IMR-90 (cell line): ENCODE results near the gene TIMM29. TPM values are rescaled to one million over a fixed set of nuclear protein-coding genes. Genes with fewer than 3 reads are reported as not detected.

Experiments
- ATAC-seq: fragments of 200-7000 bp; cut with Tn5 transposase; 2 replicates; pipeline ENCODE4 v1.9.1; 2020; ENCODE audit warnings: low read depth, mild to moderate bottlenecking, moderate library complexity
- BruUV-seq: library from RNA; stranded (reverse); fragments of 400-500 nt; replicated peaks from 2 replicates; lab custom pipeline; 2021; lab: Mats Ljungman, UMichigan
- CTCF ChIA-PET: fragments of 300-600 bp; formaldehyde crosslinking; extraction: SDS; loops from one replicate; lab custom pipeline; 2021; ENCODE audit warnings: antibody characterized with exemption; lab: Yijun Ruan, JAX
- POLR2A ChIA-PET: fragments of 300-600 bp; sonication (Branson Sonifier 250); formaldehyde crosslinking; loops from one replicate; lab custom pipeline; 2022; ENCODE audit warnings: antibody characterized with exemption; ENCODE audit not compliant: unreplicated experiment; lab: Charles Lee
- DNase-seq: peaks from one replicate; pipeline ENCODE4 v3.0.0; 2013
- H2AFZ ChIP-seq: replicated peaks from 2 replicates; pipeline ENCODE3; 2013; ENCODE audit warnings: low read length, mild to moderate bottlenecking; ENCODE audit not compliant: poor library complexity
- H2AK5ac ChIP-seq: 2 replicates; pipeline ENCODE4 v1.6.1; 2013; ENCODE audit warnings: low read depth, low read length, inconsistent platforms
- H2AK9ac ChIP-seq: replicated peaks from 2 replicates; pipeline ENCODE3; 2013; ENCODE audit warnings: mild to moderate bottlenecking, low read depth, low read length, moderate library complexity; ENCODE audit not compliant: poor library complexity
- H2BK120ac ChIP-seq: 2 replicates; pipeline ENCODE4 v1.6.1; 2013; ENCODE audit warnings: low read depth, low read length, inconsistent platforms
- H2BK15ac ChIP-seq: 3 replicates; pipeline ENCODE4 v1.6.1; 2013; ENCODE audit warnings: low read depth, low read length, inconsistent platforms
- H2BK20ac ChIP-seq: 2 replicates; pipeline ENCODE4 v1.6.1; 2013; ENCODE audit warnings: low read depth, mild to moderate bottlenecking, inconsistent platforms, low read length, moderate library complexity
- H2BK5ac ChIP-seq: 2 replicates; pipeline ENCODE4 v1.6.1; 2013; ENCODE audit warnings: mild to moderate bottlenecking, low read depth, low read length, inconsistent platforms; ENCODE audit not compliant: poor library complexity, severe bottlenecking
- H3K14ac ChIP-seq: replicated peaks from 2 replicates; pipeline ENCODE4 v1.6.1; 2013; ENCODE audit warnings: low read depth, low read length, inconsistent platforms
- H3K18ac ChIP-seq: 2 replicates; pipeline ENCODE4 v1.6.1; 2013; ENCODE audit warnings: low read depth, low read length, control low read depth
- H3K23ac ChIP-seq: 2 replicates; pipeline ENCODE4 v1.6.1; 2013; ENCODE audit warnings: low read depth, low read length, inconsistent platforms
- H3K27ac ChIP-seq: 2 replicates; pipeline ENCODE4 v1.5.1; 2013; ENCODE audit warnings: mild to moderate bottlenecking, control low read depth, low read length; ENCODE audit not compliant: insufficient read depth
- H3K27me3 ChIP-seq: 2 replicates; pipeline ENCODE4 v1.6.1; 2013; ENCODE audit warnings: low read length; ENCODE audit not compliant: control insufficient read depth, insufficient read depth
- H3K36me3 ChIP-seq: 2 replicates; pipeline ENCODE4 v1.6.1; 2013; ENCODE audit warnings: low read length, mixed read lengths; ENCODE audit not compliant: control insufficient read depth, insufficient read depth
- H3K4ac ChIP-seq: 2 replicates; pipeline ENCODE4 v1.6.1; 2013; ENCODE audit warnings: low read depth, low read length, inconsistent platforms
- H3K4me1 ChIP-seq: 2 replicates; pipeline ENCODE4 v1.6.1; 2013; ENCODE audit warnings: low read length, mixed read lengths; ENCODE audit not compliant: control insufficient read depth, insufficient read depth
- H3K4me2 ChIP-seq: 2 replicates; pipeline ENCODE4 v1.6.1; 2013; ENCODE audit warnings: low read depth, mild to moderate bottlenecking, control low read depth, low read length, moderate library complexity
- H3K4me3 ChIP-seq: 2 replicates; pipeline ENCODE4 v1.5.1; 2013; ENCODE audit warnings: low read depth, mild to moderate bottlenecking, control low read depth, low read length, moderate library complexity; ENCODE audit not compliant: insufficient read depth
- H3K56ac ChIP-seq: 2 replicates; pipeline ENCODE4 v1.6.1; 2013; ENCODE audit warnings: low read length, inconsistent platforms; ENCODE audit not compliant: insufficient read depth; ENCODE audit errors: extremely low read depth
- H3K79me1 ChIP-seq, 2 experiments: 2 replicates each; pipeline ENCODE4 v1.6.1; 2013; ENCODE audit warnings: low read length in 2 of 2, inconsistent platforms in 1 of 2, low read depth in 1 of 2
- H3K9ac ChIP-seq: 2 replicates; pipeline ENCODE4 v1.6.1; 2013; ENCODE audit warnings: low read depth, low read length, control low read depth
- H3K9me1 ChIP-seq: 2 replicates; pipeline ENCODE4 v1.6.1; 2013; ENCODE audit warnings: low read length, inconsistent platforms; ENCODE audit not compliant: insufficient read depth
- H3K9me3 ChIP-seq: 2 replicates; pipeline ENCODE4 v1.6.1; 2013; ENCODE audit warnings: low read length; ENCODE audit not compliant: control insufficient read depth, insufficient read depth
- H4K20me1 ChIP-seq: 2 replicates; pipeline ENCODE4 v1.6.1; 2013; ENCODE audit warnings: low read length, inconsistent platforms; ENCODE audit not compliant: insufficient read depth
- H4K5ac ChIP-seq: 2 replicates; pipeline ENCODE4 v1.6.1; 2013; ENCODE audit warnings: mild to moderate bottlenecking, low read depth, low read length, control low read depth
- H4K8ac ChIP-seq, 2 experiments: 2 replicates each; pipeline ENCODE4 v1.6.1; 2013; ENCODE audit warnings: low read depth in 2 of 2, low read length in 2 of 2, control low read depth in 1 of 2, inconsistent platforms in 1 of 2
- H4K91ac ChIP-seq: 2 replicates; pipeline ENCODE4 v1.6.1; 2013; ENCODE audit warnings: low read depth, low read length, inconsistent platforms; ENCODE audit not compliant: insufficient read depth
- BHLHE40 ChIP-seq: fragments of 150-350 bp; IDR thresholded peaks from 2 replicates; pipeline ENCODE4 v1.6.1; 2016; ENCODE audit warnings: mild to moderate bottlenecking, low read depth, low read length
- CEBPB ChIP-seq: IDR thresholded peaks from 2 replicates; pipeline ENCODE4 v1.6.1; 2012; ENCODE audit warnings: low read depth, low read length, improper control_type of control experiment
- CHD1 ChIP-seq: IDR thresholded peaks from 2 replicates; pipeline ENCODE4 v1.6.1; 2012; ENCODE audit warnings: low read depth, low read length, improper control_type of control experiment
- CTCF ChIP-seq: conservative IDR thresholded peaks from 2 replicates; pipeline ENCODE4 v1.5.1; 2012; ENCODE audit warnings: mild to moderate bottlenecking, low read depth, low read length, improper control_type of control experiment
- ELK1 ChIP-seq: fragments of 150-350 bp; IDR thresholded peaks from 2 replicates; pipeline ENCODE4 v1.6.1; 2016; ENCODE audit warnings: low read depth, mild to moderate bottlenecking, low read length, moderate library complexity, borderline replicate concordance
- FOS ChIP-seq: fragments of 150-350 bp; IDR thresholded peaks from 2 replicates; pipeline ENCODE4 v1.6.1; 2016; ENCODE audit warnings: low read depth, low read length
- MAZ ChIP-seq: IDR thresholded peaks from 2 replicates; pipeline ENCODE4 v1.6.1; 2012; ENCODE audit warnings: low read depth, mild to moderate bottlenecking, low read length, improper control_type of control experiment, moderate library complexity, borderline replicate concordance
- MXI1 ChIP-seq: IDR thresholded peaks from 2 replicates; pipeline ENCODE4 v1.6.1; 2012; ENCODE audit warnings: low read depth, mild to moderate bottlenecking, low read length, moderate library complexity, borderline replicate concordance
- NFE2L2 ChIP-seq: fragments of 150-350 bp; IDR thresholded peaks from 2 replicates; pipeline ENCODE4 v1.6.1; 2016; ENCODE audit warnings: low read depth, mild to moderate bottlenecking, low read length
- RAD21 ChIP-seq: IDR thresholded peaks from 2 replicates; pipeline ENCODE4 v1.6.1; 2012; ENCODE audit warnings: low read length, improper control_type of control experiment
- RCOR1 ChIP-seq: IDR thresholded peaks from 2 replicates; pipeline ENCODE4 v1.6.1; 2012; ENCODE audit warnings: mild to moderate bottlenecking, low read length, improper control_type of control experiment; ENCODE audit not compliant: insufficient replicate concordance
- RFX5 ChIP-seq: IDR thresholded peaks from 2 replicates; pipeline ENCODE4 v1.8.0; 2012; ENCODE audit warnings: low read depth, mild to moderate bottlenecking, low read length, moderate library complexity
- WGBS, 2 experiments: methylation state at CpG; one replicate each; pipeline versions ENCODE4 v1.1.5 to v1.1.7; 2013; ENCODE audit warnings: missing lambda C conversion rate in 2 of 2; ENCODE audit not compliant: insufficient read length in 1 of 2; ENCODE audit errors: extremely low coverage in 2 of 2; 5-methylcytosine and 5-hydroxymethylcytosine counted together
- dilution Hi-C: fragments of 300-500 bp; cut with HindIII; formaldehyde crosslinking; loops from one replicate; pipeline ENCODE4 v1.14.3; 2018; ENCODE audit warnings: low sequenced_read_pairs; ENCODE audit not compliant: unreplicated experiment
- in situ Hi-C: fragments of 300-500 bp; cut with MboI; formaldehyde crosslinking; loops from 3 replicates; pipeline ENCODE4 v1.14.3; 2019; ENCODE audit warnings: low sequenced_read_pairs, inconsistent platforms, mixed read lengths
- intact Hi-C: fragments of 100-400 bp; cut with micrococcal nuclease; formaldehyde crosslinking; loops from 2 replicates; pipeline ENCODE4 v1.10.0; 2022
- polyA plus RNA-seq, 3 experiments: library from polyadenylated mRNA; depleted of rRNA; stranded (reverse); fragments of >200 nt; gene quantifications; 2 replicates each; pipeline ENCODE4 v1.2.3, GENCODE V29; 2012; ENCODE audit warnings: low replicate concordance in 1 of 3
- total RNA-seq: library from RNA; depleted of rRNA; stranded (reverse); fragments of >200 nt; gene quantifications from 2 replicates; pipeline ENCODE4 v1.2.3, GENCODE V29; 2012

The TIMM29 gene
- total and polyA plus RNA-seq, 2 of the 4 experiments (the other 2 are of a cell fraction): 9.3 to 13.4 TPM

GRCh38 chr19:10881403-10882107 lies 47.1 kb upstream of the TIMM29 start:
- H2AK9ac ChIP-seq: peak overlapping the region; percentile 46
- no peak overlapping the region for H2AFZ ChIP-seq
- no peak for DNase-seq
- WGBS, 2 experiments: 80% methylated on average over 4 of the region's 14 CpGs; no CpG with 5 or more reads in 1 of the 2 experiments
- H2BK120ac ChIP-seq: no peak overlapping the region
- CTCF ChIA-PET: interaction anchor here (2.7 kb wide), 1 partner anchor 10 kb away, joined by 9 read pairs; the partner anchor contains the start of gene CARM1
- in situ Hi-C loops (no loop called here), dilution Hi-C loops (no loop called here), intact Hi-C loops (no loop called here)
- H4K91ac ChIP-seq: no peak overlapping the region
- no peaks in the 10 kb centered on the region for H3K36me3 ChIP-seq
- POLR2A ChIA-PET: no interaction called here
- H2AK5ac ChIP-seq: no peak overlapping the region
- no peak overlapping the region for H2BK5ac ChIP-seq
- H2BK20ac ChIP-seq: no peak overlapping the region
- peaks cover 11% of the 10 kb centered on the region for H3K4me1 ChIP-seq
- no peak overlapping the region for H3K14ac ChIP-seq
- no peak overlapping the region for H3K56ac ChIP-seq
- H4K8ac ChIP-seq: no peak overlapping the region
- H3K18ac ChIP-seq: no peak overlapping the region
- H3K23ac ChIP-seq: no peak overlapping the region
- no peak overlapping the region for H4K5ac ChIP-seq
- peaks cover 70% of the 10 kb centered on the region for H4K20me1 ChIP-seq
- no peaks in the 10 kb centered on the region for H3K9me3 ChIP-seq
- H3K9me1 ChIP-seq: peaks cover 30% of the 10 kb centered on the region
- H3K79me1 ChIP-seq: peaks cover 22 to 93% of the 10 kb centered on the region in 2 experiments
- TF ChIP-seq CTCF (no peak), CHD1 (no peak), MXI1 (no peak), CEBPB (no peak), FOS (no peak), BHLHE40 (no peak), RFX5 (no peak), NFE2L2 (no peak), RAD21 (no peak), ELK1 (no peak), MAZ (no peak), RCOR1 (no peak)
- BruUV-seq: no TSS peak
- H3K27me3 ChIP-seq: no peaks in the 10 kb centered on the region
- no peak overlapping the region for H2BK15ac ChIP-seq
- H3K4me2 ChIP-seq: no peak overlapping the region
- H3K4me3 ChIP-seq: no peak overlapping the region
- H3K4ac ChIP-seq: no peak overlapping the region
- no peak overlapping the region for H3K27ac ChIP-seq
- no peak for ATAC-seq
- no peak overlapping the region for H3K9ac ChIP-seq
